ENCODE measurements around the gene KISS1. TPM values are rescaled to one million over a fixed set of nuclear protein-coding genes. Genes with fewer than 3 reads are reported as not detected.

KISS1 gene
- total RNA-seq, 1 experiment from 2014 or later: 1.3 TPM

DNA sequence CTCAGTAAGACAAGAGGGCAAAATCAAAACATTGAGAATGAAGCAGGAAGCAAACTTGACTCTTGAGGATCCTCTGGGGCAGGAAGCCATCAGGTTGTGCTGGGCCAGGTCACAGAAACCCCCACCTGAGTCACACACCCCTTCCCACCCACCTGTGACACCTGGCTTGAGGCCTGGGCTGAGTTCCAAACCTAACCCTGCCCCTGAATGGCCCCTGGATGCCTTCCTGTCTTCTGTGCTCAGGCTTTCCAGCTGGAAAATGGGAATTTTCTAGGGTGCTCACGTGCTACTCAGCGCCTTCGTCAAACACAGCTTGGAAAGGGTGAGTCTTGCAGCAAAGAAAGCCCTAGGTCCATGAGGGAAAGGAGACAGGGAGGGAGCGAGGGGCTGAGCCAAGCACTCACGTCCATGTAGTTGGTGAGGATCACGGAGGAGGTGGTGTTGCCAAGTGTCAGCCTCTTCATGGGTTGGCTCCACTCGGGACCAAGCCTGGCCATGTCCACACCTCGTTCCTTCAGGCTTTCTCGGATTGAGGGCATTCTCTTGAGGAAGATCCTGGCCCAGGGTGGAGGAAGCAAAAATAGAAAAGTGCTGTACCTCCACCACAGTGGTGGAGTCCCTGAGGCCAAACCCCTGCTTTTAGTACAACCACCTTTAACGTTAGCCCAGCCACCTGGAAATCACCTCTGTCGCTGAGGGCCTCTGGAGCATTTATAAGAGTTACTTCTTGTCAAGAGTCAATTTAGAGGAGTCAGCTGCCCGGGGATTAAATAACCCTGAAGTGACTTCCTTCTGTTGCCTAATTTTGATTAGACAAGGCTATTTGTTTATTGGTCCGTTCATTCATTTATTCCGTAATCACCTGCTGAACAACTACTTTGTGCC is 34.4 kb downstream of the KISS1 start:
- Histone ChIP-seq H3K27ac (ENCODE audit: low read depth, low read length) (no peak overlapping the region), H3K4me3 (replicated peaks in 1 of 2; ENCODE audit: low read depth in 1 of 2, low read length in 2 of 2) (no peak overlapping the region), H4K20me1 (ENCODE audit: insufficient read depth) (no peaks in the 10 kb centered on the region), H3K4me2 (ENCODE audit: low read length) (peak overlapping the region; percentile 41), H3K79me2 (ENCODE audit: insufficient read depth, low read length) (no peaks in the 10 kb centered on the region), H3K4me1 (ENCODE audit: control insufficient read depth in 1 of 2, insufficient read depth in 2 of 2, low read length in 2 of 2) (peaks cover 0 to 15% of the 10 kb centered on the region in 2 experiments; a peak in 2 of 4 replicates), H3K36me3 (ENCODE audit: control insufficient read depth in 1 of 2, insufficient read depth in 2 of 2, low read length in 2 of 2) (no peaks in the 10 kb centered on the region), H3K27me3 (ENCODE audit: insufficient read depth, low read length) (no peaks in the 10 kb centered on the region), H3K9me3 (ENCODE audit: control insufficient read depth in 1 of 2, insufficient read depth in 1 of 2, low read depth in 1 of 2, low read length in 2 of 2) (no peaks in the 10 kb centered on the region), H2AFZ (ENCODE audit: low read depth, low read length, poor library complexity, severe bottlenecking) (peak overlapping the region; percentile 55), H3K9me2 (ENCODE audit: insufficient read depth) (no peaks in the 10 kb centered on the region), H3K9ac (ENCODE audit: low read length) (no peak overlapping the region)
- TF ChIP-seq FOSL1 (IDR thresholded peaks at IDR 0.05; ENCODE audit: low read depth): no peak
- no peak for TF ChIP-seq ELF1 (IDR thresholded peaks at IDR 0.05; ENCODE audit: borderline replicate concordance, low read depth)
- no peak for TF ChIP-seq TCF7L2 (IDR thresholded peaks at IDR 0.05; ENCODE audit: borderline replicate concordance, extremely low read depth, insufficient read depth, insufficient read length)
- no peak for TF ChIP-seq SIN3A (IDR thresholded peaks at IDR 0.05; ENCODE audit: low read depth)
- no peak for TF ChIP-seq POLR2A (IDR thresholded peaks at IDR 0.05; ENCODE audit: borderline replicate concordance, extremely low read depth, insufficient read depth, insufficient read length)
- TF ChIP-seq, protein P1, sequence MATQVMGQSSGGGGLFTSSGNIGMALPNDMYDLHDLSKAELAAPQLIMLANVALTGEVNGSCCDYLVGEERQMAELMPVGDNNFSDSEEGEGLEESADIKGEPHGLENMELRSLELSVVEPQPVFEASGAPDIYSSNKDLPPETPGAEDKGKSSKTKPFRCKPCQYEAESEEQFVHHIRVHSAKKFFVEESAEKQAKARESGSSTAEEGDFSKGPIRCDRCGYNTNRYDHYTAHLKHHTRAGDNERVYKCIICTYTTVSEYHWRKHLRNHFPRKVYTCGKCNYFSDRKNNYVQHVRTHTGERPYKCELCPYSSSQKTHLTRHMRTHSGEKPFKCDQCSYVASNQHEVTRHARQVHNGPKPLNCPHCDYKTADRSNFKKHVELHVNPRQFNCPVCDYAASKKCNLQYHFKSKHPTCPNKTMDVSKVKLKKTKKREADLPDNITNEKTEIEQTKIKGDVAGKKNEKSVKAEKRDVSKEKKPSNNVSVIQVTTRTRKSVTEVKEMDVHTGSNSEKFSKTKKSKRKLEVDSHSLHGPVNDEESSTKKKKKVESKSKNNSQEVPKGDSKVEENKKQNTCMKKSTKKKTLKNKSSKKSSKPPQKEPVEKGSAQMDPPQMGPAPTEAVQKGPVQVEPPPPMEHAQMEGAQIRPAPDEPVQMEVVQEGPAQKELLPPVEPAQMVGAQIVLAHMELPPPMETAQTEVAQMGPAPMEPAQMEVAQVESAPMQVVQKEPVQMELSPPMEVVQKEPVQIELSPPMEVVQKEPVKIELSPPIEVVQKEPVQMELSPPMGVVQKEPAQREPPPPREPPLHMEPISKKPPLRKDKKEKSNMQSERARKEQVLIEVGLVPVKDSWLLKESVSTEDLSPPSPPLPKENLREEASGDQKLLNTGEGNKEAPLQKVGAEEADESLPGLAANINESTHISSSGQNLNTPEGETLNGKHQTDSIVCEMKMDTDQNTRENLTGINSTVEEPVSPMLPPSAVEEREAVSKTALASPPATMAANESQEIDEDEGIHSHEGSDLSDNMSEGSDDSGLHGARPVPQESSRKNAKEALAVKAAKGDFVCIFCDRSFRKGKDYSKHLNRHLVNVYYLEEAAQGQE (IDR thresholded peaks at IDR 0.05; ENCODE audit: low read depth): no peak
- TF ChIP-seq, protein P2, sequence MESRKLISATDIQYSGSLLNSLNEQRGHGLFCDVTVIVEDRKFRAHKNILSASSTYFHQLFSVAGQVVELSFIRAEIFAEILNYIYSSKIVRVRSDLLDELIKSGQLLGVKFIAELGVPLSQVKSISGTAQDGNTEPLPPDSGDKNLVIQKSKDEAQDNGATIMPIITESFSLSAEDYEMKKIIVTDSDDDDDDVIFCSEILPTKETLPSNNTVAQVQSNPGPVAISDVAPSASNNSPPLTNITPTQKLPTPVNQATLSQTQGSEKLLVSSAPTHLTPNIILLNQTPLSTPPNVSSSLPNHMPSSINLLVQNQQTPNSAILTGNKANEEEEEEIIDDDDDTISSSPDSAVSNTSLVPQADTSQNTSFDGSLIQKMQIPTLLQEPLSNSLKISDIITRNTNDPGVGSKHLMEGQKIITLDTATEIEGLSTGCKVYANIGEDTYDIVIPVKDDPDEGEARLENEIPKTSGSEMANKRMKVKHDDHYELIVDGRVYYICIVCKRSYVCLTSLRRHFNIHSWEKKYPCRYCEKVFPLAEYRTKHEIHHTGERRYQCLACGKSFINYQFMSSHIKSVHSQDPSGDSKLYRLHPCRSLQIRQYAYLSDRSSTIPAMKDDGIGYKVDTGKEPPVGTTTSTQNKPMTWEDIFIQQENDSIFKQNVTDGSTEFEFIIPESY (IDR thresholded peaks at IDR 0.05; ENCODE audit: extremely low read depth, insufficient replicate concordance, low read length): no peak
- TF ChIP-seq CBX3 (IDR thresholded peaks at IDR 0.05; ENCODE audit: low read depth): no peak
- TF ChIP-seq, protein P3, sequence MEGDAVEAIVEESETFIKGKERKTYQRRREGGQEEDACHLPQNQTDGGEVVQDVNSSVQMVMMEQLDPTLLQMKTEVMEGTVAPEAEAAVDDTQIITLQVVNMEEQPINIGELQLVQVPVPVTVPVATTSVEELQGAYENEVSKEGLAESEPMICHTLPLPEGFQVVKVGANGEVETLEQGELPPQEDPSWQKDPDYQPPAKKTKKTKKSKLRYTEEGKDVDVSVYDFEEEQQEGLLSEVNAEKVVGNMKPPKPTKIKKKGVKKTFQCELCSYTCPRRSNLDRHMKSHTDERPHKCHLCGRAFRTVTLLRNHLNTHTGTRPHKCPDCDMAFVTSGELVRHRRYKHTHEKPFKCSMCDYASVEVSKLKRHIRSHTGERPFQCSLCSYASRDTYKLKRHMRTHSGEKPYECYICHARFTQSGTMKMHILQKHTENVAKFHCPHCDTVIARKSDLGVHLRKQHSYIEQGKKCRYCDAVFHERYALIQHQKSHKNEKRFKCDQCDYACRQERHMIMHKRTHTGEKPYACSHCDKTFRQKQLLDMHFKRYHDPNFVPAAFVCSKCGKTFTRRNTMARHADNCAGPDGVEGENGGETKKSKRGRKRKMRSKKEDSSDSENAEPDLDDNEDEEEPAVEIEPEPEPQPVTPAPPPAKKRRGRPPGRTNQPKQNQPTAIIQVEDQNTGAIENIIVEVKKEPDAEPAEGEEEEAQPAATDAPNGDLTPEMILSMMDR (IDR thresholded peaks at IDR 0.05 in 2 of 3, conservative IDR thresholded peaks at IDR 0.05 in 1 of 3; ENCODE audit: borderline replicate concordance in 1 of 3, insufficient read depth in 1 of 3, low read depth in 2 of 3, low read length in 2 of 3): no peak
- TF ChIP-seq RAD21 (IDR thresholded peaks at IDR 0.05; ENCODE audit: low read depth): no peak
- TF ChIP-seq POLR2AphosphoS5 (IDR thresholded peaks at IDR 0.05; ENCODE audit: low read depth, low read length): no peak
- TF ChIP-seq EZH2 (IDR thresholded peaks at IDR 0.05): no peak
- TF ChIP-seq, protein P4, sequence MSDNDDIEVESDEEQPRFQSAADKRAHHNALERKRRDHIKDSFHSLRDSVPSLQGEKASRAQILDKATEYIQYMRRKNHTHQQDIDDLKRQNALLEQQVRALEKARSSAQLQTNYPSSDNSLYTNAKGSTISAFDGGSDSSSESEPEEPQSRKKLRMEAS (IDR thresholded peaks at IDR 0.05): no peak
- TF ChIP-seq YY1 (IDR thresholded peaks at IDR 0.05; ENCODE audit: extremely low read depth, insufficient replicate concordance, low read depth, low read length): no peak
- CTCF ChIA-PET: interaction anchor here (0.7 to 4.1 kb wide), 22 partner anchors 11 to 645 kb away, joined by 3 to 53 read pairs (median 7); partner anchors contain the start of genes ETNK2, GOLT1A, PLEKHA6 and SNRPE
- BruUV-seq (replicated peaks): no TSS peak
- DNase-seq (ENCODE audit: low read depth, low spot score) (no peak), ATAC-seq (no peak; the same call in 1 of the 2 replicates)
- RAD21 ChIA-PET (ENCODE audit: low non-redundant PET in 1 of 2, low total read pairs in 2 of 2, uncharacterized antibody in 2 of 2, unreplicated experiment in 2 of 2): interaction anchor here (0.6 to 3.2 kb wide), 10 partner anchors 8 to 301 kb away, joined by 3 to 17 read pairs (median 5); partner anchors contain the start of gene GOLT1A (in 1 of the 2)
- intact Hi-C loops (cut with micrococcal nuclease): loop anchor here (1.0 to 5.0 kb wide), 7 partner anchors 37 to 341 kb away; partner anchors contain the start of gene SNRPE
- POLR2A ChIA-PET: no interaction called here
